Nephron progenitor cell (in vitro differentiated cells): ENCODE measurements around the gene MYO9A.

Source experiments
- DNase-seq: peaks from one replicate; pipeline ENCODE4 v3.0.0; 2021
- H3K27ac Mint-ChIP-seq: 2 replicates; pipeline ENCODE4 v1.8.0; 2021; ENCODE audit warnings: mild to moderate bottlenecking, moderate library complexity, mixed read lengths
- H3K27me3 Mint-ChIP-seq: 2 replicates; pipeline ENCODE4 v1.8.0; 2021; ENCODE audit warnings: mild to moderate bottlenecking, low read depth, mixed read lengths; ENCODE audit not compliant: poor library complexity
- H3K36me3 Mint-ChIP-seq: 2 replicates; pipeline ENCODE4 v1.8.0; 2021; ENCODE audit warnings: low read depth, mixed read lengths
- H3K4me1 Mint-ChIP-seq: 2 replicates; pipeline ENCODE4 v1.8.0; 2021; ENCODE audit warnings: mixed read lengths
- H3K4me3 Mint-ChIP-seq: 2 replicates; pipeline ENCODE4 v1.8.0; 2021; ENCODE audit warnings: mild to moderate bottlenecking, moderate library complexity, mixed read lengths
- H3K9me3 Mint-ChIP-seq: 2 replicates; pipeline ENCODE4 v1.8.0; 2021; ENCODE audit warnings: mild to moderate bottlenecking, moderate library complexity, mixed read lengths
- CTCF ChIP-seq: fragments of 200-600 bp; sonication (generic); IDR thresholded peaks from 2 replicates; pipeline ENCODE4 v1.5.0; 2021; ENCODE audit warnings: antibody characterized with exemption

Gene MYO9A

GRCh38 chr15:71788646-71789579 lies 329.0 kb downstream of the MYO9A start:
- no peak overlapping the region for H3K4me3 Mint-ChIP-seq
- H3K4me1 Mint-ChIP-seq, result peaks cover 6% of the 10 kb centered on the region
- no peak for DNase-seq
- no peak for TF ChIP-seq CTCF
- peaks cover 5% of the 10 kb centered on the region for H3K9me3 Mint-ChIP-seq
- no peaks in the 10 kb centered on the region for H3K36me3 Mint-ChIP-seq
- no peak overlapping the region for H3K27ac Mint-ChIP-seq
- no peaks in the 10 kb centered on the region for H3K27me3 Mint-ChIP-seq

GRCh38 chr15:71786673-71787072 lies 331.3 kb downstream of the MYO9A start:
- no peak for TF ChIP-seq CTCF
- peaks cover 2% of the 10 kb centered on the region for H3K4me1 Mint-ChIP-seq
- H3K27me3 Mint-ChIP-seq, result peaks cover 4% of the 10 kb centered on the region
- peaks cover under 1% of the 10 kb centered on the region for H3K9me3 Mint-ChIP-seq
- H3K4me3 Mint-ChIP-seq, result no peak overlapping the region
- H3K36me3 Mint-ChIP-seq, result no peaks in the 10 kb centered on the region
- no peak overlapping the region for H3K27ac Mint-ChIP-seq
- DNase-seq, result no peak

- H3K9me3 Mint-ChIP-seq, result no peaks in the 10 kb centered on the region
Observed at GRCh38 chr15:71785996-71786395, 332.0 kb downstream of the MYO9A start.

GRCh38 chr15:71784719-71785118 lies 333.2 kb downstream of the MYO9A start:
- peaks cover 19% of the 10 kb centered on the region for H3K4me1 Mint-ChIP-seq
- DNase-seq, result no peak
- H3K36me3 Mint-ChIP-seq, result no peaks in the 10 kb centered on the region
- H3K27ac Mint-ChIP-seq, result no peak overlapping the region
- H3K9me3 Mint-ChIP-seq, result no peaks in the 10 kb centered on the region
- no peak overlapping the region for H3K4me3 Mint-ChIP-seq
- no peak for TF ChIP-seq CTCF
- H3K27me3 Mint-ChIP-seq, result peaks cover 9% of the 10 kb centered on the region

More at GRCh38 chr15:71785996-71786395, 332.0 kb downstream of the MYO9A start:
- Mint-ChIP-seq H3K36me3 (no peaks in the 10 kb centered on the region), H3K4me1 (peaks cover 7% of the 10 kb centered on the region), H3K27me3 (peaks cover 4% of the 10 kb centered on the region), H3K27ac (no peak overlapping the region), H3K4me3 (no peak overlapping the region)
- DNase-seq, result no peak
- no peak for TF ChIP-seq CTCF

DNA sequence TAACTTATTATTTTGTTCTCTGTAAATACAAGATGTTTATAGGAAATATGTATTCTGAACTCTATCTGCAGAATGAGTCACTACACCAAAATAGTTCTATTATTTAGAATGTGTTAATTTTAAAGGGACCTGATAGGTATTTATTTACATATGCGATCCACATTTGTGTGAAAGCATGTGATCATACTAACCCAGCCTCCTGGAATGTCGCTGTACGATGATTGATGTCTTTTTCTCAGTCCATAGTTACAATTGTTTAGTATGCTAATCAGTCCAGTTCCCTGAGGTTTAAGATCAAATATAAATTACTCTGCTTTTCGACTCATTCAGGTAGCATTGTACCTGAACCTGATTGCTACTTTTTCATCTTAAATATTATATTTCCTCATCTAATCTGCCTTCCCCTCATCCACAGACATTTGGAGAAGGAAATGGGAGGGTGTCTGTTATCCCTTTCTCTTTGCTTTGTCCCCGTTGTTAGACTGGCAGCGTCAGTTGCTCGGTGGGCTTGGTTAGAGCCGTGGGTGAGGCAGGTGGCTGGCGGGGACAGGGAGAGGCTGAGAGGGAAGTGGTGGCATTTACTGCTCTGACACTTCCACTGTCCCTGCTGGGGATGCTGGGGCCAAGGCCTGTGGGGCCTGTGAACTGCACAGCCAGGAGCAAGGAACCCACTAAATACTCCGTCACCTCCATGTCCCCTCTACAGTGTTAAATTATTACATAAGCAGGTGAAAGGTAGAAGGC lies 335.4 kb downstream of the MYO9A start:
- Mint-ChIP-seq H3K4me1 (peaks cover 36% of the 10 kb centered on the region), H3K36me3 (no peaks in the 10 kb centered on the region), H3K27me3 (peaks cover 9% of the 10 kb centered on the region), H3K27ac (no peak overlapping the region), H3K9me3 (no peaks in the 10 kb centered on the region), H3K4me3 (no peak overlapping the region)
- DNase-seq, result no peak
- no peak for TF ChIP-seq CTCF
